OCI-LY7 (cell line): ENCODE data around the gene PALS1.

ENCODE experiments used
- EZH2phosphoT487 ChIP-seq: fragments of 200-600 bp; sonication (generic); IDR thresholded peaks from 2 replicates; pipeline ENCODE4 v1.6.1; 2018; ENCODE audit warnings: low read depth, borderline replicate concordance, mild to moderate bottlenecking, mixed run types, antibody characterized with exemption, low read length, moderate library complexity, mixed read lengths
- TF ChIP-seq, protein P1 (sequence below): fragments of 200-600 bp; sonication (generic); conservative IDR thresholded peaks from 2 replicates; pipeline ENCODE4 v1.5.1; 2014; ENCODE audit warnings: mild to moderate bottlenecking, antibody characterized with exemption, low read length, moderate library complexity, mixed read lengths

DNA sequence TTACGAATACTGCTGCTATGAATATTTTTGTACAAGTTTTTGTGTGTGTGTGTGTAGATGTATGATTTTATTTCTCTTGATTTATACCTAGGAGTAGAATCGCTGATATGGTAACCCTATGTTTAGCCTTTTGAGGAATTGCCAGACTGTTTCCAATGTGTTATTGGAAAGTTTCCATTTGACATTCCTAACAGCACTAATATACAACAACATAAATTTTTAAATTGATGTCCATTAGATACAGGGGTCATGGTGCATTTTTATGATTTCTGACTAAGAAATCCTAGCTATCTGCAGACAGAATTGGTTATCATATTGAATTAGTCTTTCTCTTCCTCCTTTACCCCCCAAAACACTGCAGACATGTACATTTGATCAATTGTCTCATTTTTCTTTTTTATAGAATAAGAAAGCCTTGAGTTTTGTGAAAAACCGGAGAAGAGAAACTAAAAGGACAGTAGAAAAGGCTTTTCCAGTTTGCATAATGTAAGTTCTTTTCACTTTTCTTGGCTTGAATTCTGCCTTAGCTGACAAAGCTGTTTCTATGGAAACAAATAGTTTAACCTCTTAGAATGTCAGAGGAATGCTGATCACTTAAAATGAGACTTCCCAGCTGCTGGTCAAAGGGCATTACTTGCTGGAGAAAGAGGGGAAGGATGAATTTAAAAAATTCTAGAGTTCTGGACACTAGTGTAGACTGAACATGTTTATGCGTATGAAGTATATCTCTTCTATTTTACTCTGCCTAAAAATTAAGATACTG, 28.2 kb downstream of the PALS1 start:
- TF ChIP-seq, protein P1, sequence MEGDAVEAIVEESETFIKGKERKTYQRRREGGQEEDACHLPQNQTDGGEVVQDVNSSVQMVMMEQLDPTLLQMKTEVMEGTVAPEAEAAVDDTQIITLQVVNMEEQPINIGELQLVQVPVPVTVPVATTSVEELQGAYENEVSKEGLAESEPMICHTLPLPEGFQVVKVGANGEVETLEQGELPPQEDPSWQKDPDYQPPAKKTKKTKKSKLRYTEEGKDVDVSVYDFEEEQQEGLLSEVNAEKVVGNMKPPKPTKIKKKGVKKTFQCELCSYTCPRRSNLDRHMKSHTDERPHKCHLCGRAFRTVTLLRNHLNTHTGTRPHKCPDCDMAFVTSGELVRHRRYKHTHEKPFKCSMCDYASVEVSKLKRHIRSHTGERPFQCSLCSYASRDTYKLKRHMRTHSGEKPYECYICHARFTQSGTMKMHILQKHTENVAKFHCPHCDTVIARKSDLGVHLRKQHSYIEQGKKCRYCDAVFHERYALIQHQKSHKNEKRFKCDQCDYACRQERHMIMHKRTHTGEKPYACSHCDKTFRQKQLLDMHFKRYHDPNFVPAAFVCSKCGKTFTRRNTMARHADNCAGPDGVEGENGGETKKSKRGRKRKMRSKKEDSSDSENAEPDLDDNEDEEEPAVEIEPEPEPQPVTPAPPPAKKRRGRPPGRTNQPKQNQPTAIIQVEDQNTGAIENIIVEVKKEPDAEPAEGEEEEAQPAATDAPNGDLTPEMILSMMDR: no peak
- TF ChIP-seq EZH2phosphoT487: no peak
